Endothelial cell of umbilical vein (primary cell): ENCODE measurements around the gene OSBPL1A. TPM values are rescaled to one million over a fixed set of nuclear protein-coding genes. Genes with fewer than 3 reads are reported as not detected.

Experiments used
- BruUV-seq: library from RNA; stranded (reverse); fragments of 400-500 nt; replicated peaks from 2 replicates; lab custom pipeline; 2021; lab: Mats Ljungman, UMichigan
- CTCF ChIA-PET: fragments of 300-600, 350-600 bp; sonication (Branson Sonifier 250); formaldehyde crosslinking; loops from one replicate; lab custom pipeline; 2021; ENCODE audit warnings: antibody characterized with exemption, inconsistent platforms; lab: Charles Lee
- POLR2A ChIA-PET: fragments of 300-600, 350-600 bp; sonication (Branson Sonifier 250); formaldehyde crosslinking; loops from one replicate; lab custom pipeline; 2021; ENCODE audit warnings: antibody characterized with exemption, inconsistent platforms; lab: Charles Lee
- DNase-seq: peaks from one replicate; pipeline ENCODE4 v3.0.0-alpha.2; 2011; ENCODE audit warnings: low read depth, low spot score
- FAIRE-seq: peaks from 2 replicates; lab custom pipeline; 2011; peaks lifted over from hg19 to GRCh38; lab: Jason Lieb, UNC
- H2AFZ ChIP-seq: 2 replicates; pipeline ENCODE4 v1.6.0; 2012; ENCODE audit warnings: low read depth, low read length, control low read depth, inconsistent platforms
- H3K27ac ChIP-seq: 2 replicates; pipeline ENCODE4 v1.5.1; 2011; ENCODE audit warnings: low read depth, mild to moderate bottlenecking, control low read depth, low read length, moderate library complexity; ENCODE audit not compliant: insufficient read depth
- H3K27me3 ChIP-seq, 2 experiments: 2 replicates each; pipeline versions ENCODE4 v1.6.0 to v1.6.1; 2011; ENCODE audit warnings: low read length in 2 of 2, mixed read lengths in 1 of 2; ENCODE audit not compliant: control insufficient read depth in 2 of 2, insufficient read depth in 2 of 2
- H3K36me3 ChIP-seq, 2 experiments: 2 replicates in 1 of 2; 3 replicates in 1 of 2; pipeline ENCODE4 v1.5.1; 2011; ENCODE audit warnings: low read length in 2 of 2, mild to moderate bottlenecking in 1 of 2, moderate library complexity in 1 of 2; ENCODE audit not compliant: control insufficient read depth in 2 of 2, insufficient read depth in 2 of 2; ENCODE audit errors: extremely low read depth in 1 of 2
- H3K4me1 ChIP-seq: 3 replicates; pipeline ENCODE4 v1.5.1; 2011; ENCODE audit warnings: mild to moderate bottlenecking, low read length; ENCODE audit not compliant: control insufficient read depth, insufficient read depth; ENCODE audit errors: extremely low read depth
- H3K4me2 ChIP-seq: 2 replicates; pipeline ENCODE4 v1.6.1; 2011; ENCODE audit warnings: low read length, control low read depth, mixed read lengths; ENCODE audit not compliant: insufficient read depth
- H3K4me3 ChIP-seq, 3 experiments: fragments of 200-600 bp in 1 of 3; sonication (generic), shearing (Covaris generic) in 1 of 3; replicated peaks in 1 of 3; 2 replicates each; pipeline ENCODE4 v1.5.1; 2011 to 2016; ENCODE audit warnings: control low read depth in 3 of 3, low read length in 3 of 3, mild to moderate bottlenecking in 2 of 3, inconsistent platforms in 1 of 3, low read depth in 1 of 3, moderate library complexity in 1 of 3; ENCODE audit not compliant: insufficient read depth in 1 of 3
- H3K79me2 ChIP-seq: 2 replicates; pipeline ENCODE4 v1.6.0; 2012; ENCODE audit warnings: low read length, inconsistent platforms; ENCODE audit not compliant: control insufficient read depth, insufficient read depth
- H3K9ac ChIP-seq: replicated peaks from 2 replicates; pipeline ENCODE3; 2011; ENCODE audit warnings: low read length, control low read depth; ENCODE audit not compliant: insufficient read depth; ENCODE audit errors: extremely low read depth
- H3K9me1 ChIP-seq: replicated peaks from 3 replicates; pipeline ENCODE4 v1.6.0; 2011; ENCODE audit warnings: mild to moderate bottlenecking, low read length; ENCODE audit not compliant: control insufficient read depth, insufficient read depth; ENCODE audit errors: extremely low read depth
- H3K9me3 ChIP-seq: replicated peaks from 2 replicates; pipeline ENCODE4 v1.5.1; 2012; ENCODE audit warnings: low read length, inconsistent platforms; ENCODE audit not compliant: control insufficient read depth, insufficient read depth
- H4K20me1 ChIP-seq: replicated peaks from 2 replicates; pipeline ENCODE3; 2011; ENCODE audit warnings: mild to moderate bottlenecking, low read length; ENCODE audit not compliant: control insufficient read depth, insufficient read depth; ENCODE audit errors: extremely low read depth
- CTCF ChIP-seq, 2 donors: IDR thresholded peaks; 1 replicate in 1 of 2; 2 replicates in 1 of 2; pipeline ENCODE4 v1.5.1; 2011; ENCODE audit warnings: low read length in 2 of 2, mild to moderate bottlenecking in 2 of 2, moderate library complexity in 2 of 2, control low read depth in 1 of 2, inconsistent platforms in 1 of 2, low read depth in 1 of 2; ENCODE audit not compliant: insufficient read depth in 1 of 2; ENCODE audit errors: extremely low read depth in 1 of 2
- EZH2 ChIP-seq: IDR thresholded peaks from 2 replicates; pipeline ENCODE4 v1.6.1; 2012; ENCODE audit warnings: borderline replicate concordance, low read depth, mild to moderate bottlenecking, moderate library complexity, low read length, inconsistent platforms; ENCODE audit not compliant: severe bottlenecking
- FOS ChIP-seq: IDR thresholded peaks from 2 replicates; pipeline ENCODE4 v1.6.1; 2011; ENCODE audit warnings: mild to moderate bottlenecking, low read length, moderate library complexity, borderline replicate concordance; ENCODE audit not compliant: insufficient read depth
- GATA2 ChIP-seq: IDR thresholded peaks from 2 replicates; pipeline ENCODE4 v1.7.0; 2011; ENCODE audit warnings: low read depth, mild to moderate bottlenecking, moderate library complexity, mixed read lengths, low read length; ENCODE audit not compliant: insufficient read length, insufficient read depth
- JUN ChIP-seq: IDR thresholded peaks from 2 replicates; pipeline ENCODE4 v1.6.1; 2011; ENCODE audit warnings: borderline replicate concordance, low read depth; ENCODE audit not compliant: insufficient read length, insufficient read depth
- MAX ChIP-seq: IDR thresholded peaks from 2 replicates; pipeline ENCODE4 v1.6.1; 2011; ENCODE audit not compliant: insufficient read depth, insufficient read length
- MYC ChIP-seq: IDR thresholded peaks from one replicate; pipeline ENCODE4 v1.6.1; 2011; ENCODE audit warnings: mild to moderate bottlenecking, low read depth, low read length
- POLR2A ChIP-seq: IDR thresholded peaks from 2 replicates; pipeline ENCODE4 v1.6.1; 2012; ENCODE audit warnings: low read depth, mild to moderate bottlenecking, control low read depth, low read length
- POLR2AphosphoS5 ChIP-seq: IDR thresholded peaks from 2 replicates; pipeline ENCODE4 v1.6.1; 2012; ENCODE audit warnings: low read depth, mild to moderate bottlenecking, control low read depth, low read length, moderate library complexity; ENCODE audit not compliant: insufficient read depth
- dilution Hi-C: fragments of 300-500 bp; cut with MboI; formaldehyde crosslinking; loops from one replicate; pipeline ENCODE4 v1.15.0; 2019; ENCODE audit warnings: low sequenced_read_pairs; ENCODE audit not compliant: extremely low pct_ligation_motif_present
- intact Hi-C: fragments of 100-400 bp; cut with micrococcal nuclease; formaldehyde crosslinking; loops from one replicate; pipeline ENCODE4 v1.10.0; 2022
- polyA plus RNA-seq, 4 experiments: library from polyadenylated mRNA; depleted of rRNA in 3 of 4; stranded (reverse) in 3 of 4; unstranded in 1 of 4; fragments of >200 nt; gene quantifications; 2 replicates each; pipeline versions ENCODE4 v1.2.1 to v1.2.3, GENCODE V29; 2011 to 2012; ENCODE audit warnings: missing spikeins in 1 of 4
- total RNA-seq: library from RNA; stranded (reverse); gene quantifications from 2 replicates; pipeline ENCODE4 v1.2.3, GENCODE V29; 2021

OSBPL1A gene
- total and polyA plus RNA-seq, 2 donors (not counting 3 experiments of a cell fraction or from before 2014, with no cell fraction given): 6.4 to 16.5 TPM

GRCh38 chr18:24177499-24178133 is 220.0 kb downstream of the OSBPL1A start:
- ChIA-PET CTCF (interaction anchor here (1.1 to 6.0 kb wide), 23 partner anchors 11 to 549 kb away, joined by 3 to 276 read pairs (median 8); partner anchors contain the start of genes CABYR and OSBPL1A), POLR2A (no interaction called here)
- Histone ChIP-seq H3K9ac (no peak overlapping the region), H2AFZ (no peak overlapping the region), H3K4me3 (no peak overlapping the region), H3K27me3 (no peaks in the 10 kb centered on the region), H3K27ac (no peak overlapping the region), H3K36me3 (no peaks in the 10 kb centered on the region), H3K79me2 (no peaks in the 10 kb centered on the region), H3K9me1 (no peaks in the 10 kb centered on the region), H3K9me3 (no peaks in the 10 kb centered on the region), H3K4me1 (no peaks in the 10 kb centered on the region), H3K4me2 (no peak overlapping the region), H4K20me1 (no peaks in the 10 kb centered on the region)
- intact Hi-C loops: loop anchor here (5.0 kb wide), 1 partner anchor 180 kb away; no protein-coding TSS in a partner anchor
- dilution Hi-C loops: no loop called here
- TF ChIP-seq CTCF (IDR thresholded peaks at IDR 0.05; ENCODE audit: extremely low read depth in 1 of 2, insufficient read depth in 1 of 2, low read depth in 1 of 2, low read length in 2 of 2) (no peak), POLR2A (no peak), GATA2 (no peak), JUN (no peak), FOS (no peak), MAX (no peak), EZH2 (no peak), POLR2AphosphoS5 (no peak), MYC (no peak)
- FAIRE-seq (no peak), DNase-seq (no peak)
- no TSS peak for BruUV-seq
